Measurements from ENCODE around the gene PKN1.

Gene PKN1

GRCh38 chr19:14441041-14441938 is 8.2 kb downstream of the PKN1 start:
- no peak for DNase-seq (ENCODE audit: low read depth)
- no peak for TF ChIP-seq CTCF (conservative IDR thresholded peaks at IDR 0.05; ENCODE audit: low read depth, low read length)

DNA sequence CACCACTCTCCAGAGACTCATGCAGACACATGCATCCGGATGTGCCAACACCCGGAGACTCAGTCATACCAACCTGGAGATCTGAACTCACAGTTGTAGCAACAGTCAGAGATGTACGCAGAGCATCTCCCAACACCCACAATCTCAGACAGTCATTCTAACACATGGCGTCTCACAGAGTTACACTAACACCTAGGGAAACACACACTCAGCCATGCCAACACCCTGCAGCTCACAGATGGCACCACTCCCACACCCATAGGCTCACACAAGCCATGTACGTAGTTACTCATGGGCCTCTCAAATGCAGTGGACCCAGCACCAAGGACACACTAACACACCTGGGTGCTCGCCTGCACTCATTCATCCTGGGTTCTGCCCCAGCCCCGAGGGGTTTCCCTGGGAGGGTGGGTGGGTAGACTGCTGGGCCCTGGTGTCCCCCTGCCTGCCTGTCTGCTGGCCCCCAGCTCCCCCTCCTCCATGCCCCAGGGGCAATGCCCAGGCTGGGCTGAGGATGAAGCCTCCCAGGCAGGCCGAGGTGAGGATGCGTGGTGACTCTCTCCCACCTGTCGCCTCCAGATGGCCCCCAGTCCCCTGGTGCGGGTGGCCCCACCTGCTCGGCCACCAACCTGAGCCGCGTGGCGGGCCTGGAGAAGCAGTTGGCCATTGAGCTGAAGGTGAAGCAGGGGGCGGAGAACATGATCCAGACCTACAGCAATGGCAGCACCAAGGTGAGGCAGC is 10.0 kb downstream of the PKN1 start:
- no peak for TF ChIP-seq CTCF (conservative IDR thresholded peaks at IDR 0.05; ENCODE audit: low read depth, low read length)
- H3K4me3 ChIP-seq (ENCODE audit: low read depth, low read length): no peak overlapping the region
- DNase-seq (ENCODE audit: low read depth): no peak

More at GRCh38 chr19:14441041-14441938, 8.2 kb downstream of the PKN1 start:
- no peak overlapping the region for H3K4me3 ChIP-seq (ENCODE audit: low read depth, low read length)

DNA sequence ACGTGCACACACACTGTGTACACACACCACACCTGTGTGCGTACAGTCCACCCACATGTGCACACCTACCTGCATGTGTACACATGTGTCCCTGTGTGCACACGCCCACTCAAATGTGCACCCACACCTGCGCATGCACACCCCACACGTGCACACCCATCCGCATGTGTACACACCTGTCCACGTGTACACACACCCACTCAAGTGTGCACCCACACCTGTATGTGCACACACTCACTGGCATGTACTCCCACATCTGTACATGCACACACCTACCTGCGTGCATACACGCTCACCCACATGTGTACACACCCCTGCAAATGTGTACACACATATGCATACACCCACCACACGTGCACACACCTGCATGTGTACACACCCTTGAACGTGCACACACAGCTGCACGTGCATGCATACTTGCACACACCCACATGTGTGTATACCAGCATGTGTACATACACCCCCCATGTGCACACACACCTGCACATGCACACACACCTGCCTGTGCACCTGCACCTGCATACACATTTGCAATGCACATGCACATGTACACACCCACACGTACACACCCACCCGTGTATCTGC is 10.6 kb downstream of the PKN1 start:
- no peak for DNase-seq (ENCODE audit: low read depth)
- H3K4me3 ChIP-seq (ENCODE audit: low read depth, low read length): no peak overlapping the region
- TF ChIP-seq CTCF (conservative IDR thresholded peaks at IDR 0.05; ENCODE audit: low read depth, low read length): no peak

DNA sequence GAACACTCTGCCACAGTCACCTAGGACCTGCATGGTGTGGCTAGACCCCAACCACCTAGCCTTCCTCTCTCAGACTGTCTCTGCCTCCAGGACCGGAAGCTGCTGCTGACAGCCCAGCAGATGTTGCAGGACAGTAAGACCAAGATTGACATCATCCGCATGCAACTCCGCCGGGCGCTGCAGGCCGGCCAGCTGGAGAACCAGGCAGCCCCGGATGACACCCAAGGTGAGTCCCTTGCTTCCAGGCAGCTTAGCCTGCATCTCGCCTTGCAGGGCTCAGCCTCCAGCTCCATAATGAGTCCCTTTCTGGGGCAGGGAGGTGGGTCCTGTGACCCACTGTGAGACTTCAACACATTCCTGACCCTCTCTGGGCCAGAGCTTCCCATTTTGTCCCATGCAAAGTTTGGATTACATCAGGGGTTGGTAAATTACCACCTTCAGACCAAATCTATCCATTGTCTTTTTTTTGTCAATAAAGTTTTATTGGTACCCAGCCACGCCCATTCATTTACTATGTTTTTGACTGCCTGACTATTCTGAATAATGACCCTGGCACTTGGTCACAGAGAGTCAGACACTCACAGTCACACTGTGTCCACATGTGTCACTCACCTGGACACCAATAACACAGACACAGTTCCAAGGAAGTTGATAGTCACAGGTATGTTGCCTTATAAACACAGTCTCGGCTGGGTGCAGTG is 13.4 kb downstream of the PKN1 start:
- TF ChIP-seq CTCF (conservative IDR thresholded peaks at IDR 0.05; ENCODE audit: low read depth, low read length): no peak
- no peak for DNase-seq (ENCODE audit: low read depth)
- H3K4me3 ChIP-seq (ENCODE audit: low read depth, low read length): no peak overlapping the region

DNA sequence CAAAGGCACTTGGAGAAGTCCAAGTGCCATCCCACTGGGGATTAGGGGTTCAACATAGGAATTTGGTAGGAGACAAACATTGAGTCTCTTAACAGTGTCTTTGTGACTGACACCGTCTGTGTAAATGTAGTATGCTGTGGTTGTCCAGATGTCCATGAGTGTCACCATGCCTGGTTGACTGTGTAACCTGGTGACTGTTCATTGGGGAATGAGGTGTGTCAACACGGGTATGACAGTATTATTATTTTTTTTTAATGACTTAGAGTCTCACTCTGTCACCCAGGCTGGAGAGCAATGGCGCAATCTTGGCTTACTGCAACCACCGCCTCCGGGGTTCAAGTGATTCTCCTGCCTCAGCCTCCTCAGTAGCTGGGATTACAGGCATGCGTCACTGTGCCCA is 16.2 kb downstream of the PKN1 start:
- no peak for DNase-seq (ENCODE audit: low read depth)
- no peak for TF ChIP-seq CTCF (conservative IDR thresholded peaks at IDR 0.05; ENCODE audit: low read depth, low read length)

DNA sequence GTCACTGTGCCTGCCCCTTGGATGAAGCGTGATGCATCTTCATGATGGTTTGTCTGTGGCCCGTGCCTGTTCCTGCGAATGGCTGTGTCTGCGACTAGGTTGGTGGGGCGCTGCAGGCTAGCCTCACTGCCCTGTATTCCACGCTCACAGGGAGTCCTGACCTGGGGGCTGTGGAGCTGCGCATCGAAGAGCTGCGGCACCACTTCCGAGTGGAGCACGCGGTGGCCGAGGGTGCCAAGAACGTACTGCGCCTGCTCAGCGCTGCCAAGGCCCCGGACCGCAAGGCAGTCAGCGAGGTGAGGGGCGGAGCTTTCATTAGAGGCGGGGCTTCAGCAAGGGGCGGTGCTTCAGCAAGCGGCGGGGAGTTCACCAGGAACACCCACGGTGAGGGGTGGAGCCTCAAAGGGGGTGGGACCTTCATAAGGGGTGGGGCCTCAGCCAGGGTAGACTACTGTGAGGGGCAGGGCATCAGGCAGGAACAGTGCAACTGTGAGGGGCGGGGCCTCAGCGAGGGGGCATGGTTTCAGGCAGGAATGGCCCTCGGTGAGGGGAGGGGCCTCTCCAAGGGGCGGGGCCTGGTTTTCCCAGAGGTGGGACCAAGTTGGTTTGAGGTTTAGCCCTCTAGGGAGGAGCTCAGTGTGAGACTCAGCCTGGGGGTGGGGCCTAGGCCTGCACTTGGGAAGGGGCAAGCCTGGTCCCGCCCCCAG is 17.2 kb downstream of the PKN1 start:
- DNase-seq (ENCODE audit: low read depth): peak; percentile 32
- H3K4me3 ChIP-seq (ENCODE audit: low read depth, low read length): no peak overlapping the region
- no peak for TF ChIP-seq CTCF (conservative IDR thresholded peaks at IDR 0.05; ENCODE audit: low read depth, low read length)

More for the DNA sequence above, 16.2 kb downstream of the PKN1 start:
- no peak overlapping the region for H3K4me3 ChIP-seq (ENCODE audit: low read depth, low read length)

Measured in choroid plexus epithelial cell (primary cell).